DOHH2 (cell line): Measurements from ENCODE around the gene NUMB.

Experiments used
- EZH2phosphoT487 ChIP-seq: fragments of 200-600 bp; sonication (generic); IDR thresholded peaks from 2 replicates; pipeline ENCODE4 v1.6.1; 2017; ENCODE audit warnings: borderline replicate concordance, mild to moderate bottlenecking, antibody characterized with exemption, low read length, moderate library complexity, mixed read lengths
- TF ChIP-seq, protein P1 (sequence below): fragments of 200-600 bp; sonication (generic); IDR thresholded peaks from one replicate; pipeline ENCODE4 v1.5.1; 2014; ENCODE audit warnings: antibody characterized with exemption, mild to moderate bottlenecking, low read depth, low read length; ENCODE audit not compliant: poor library complexity, severe bottlenecking

DNA sequence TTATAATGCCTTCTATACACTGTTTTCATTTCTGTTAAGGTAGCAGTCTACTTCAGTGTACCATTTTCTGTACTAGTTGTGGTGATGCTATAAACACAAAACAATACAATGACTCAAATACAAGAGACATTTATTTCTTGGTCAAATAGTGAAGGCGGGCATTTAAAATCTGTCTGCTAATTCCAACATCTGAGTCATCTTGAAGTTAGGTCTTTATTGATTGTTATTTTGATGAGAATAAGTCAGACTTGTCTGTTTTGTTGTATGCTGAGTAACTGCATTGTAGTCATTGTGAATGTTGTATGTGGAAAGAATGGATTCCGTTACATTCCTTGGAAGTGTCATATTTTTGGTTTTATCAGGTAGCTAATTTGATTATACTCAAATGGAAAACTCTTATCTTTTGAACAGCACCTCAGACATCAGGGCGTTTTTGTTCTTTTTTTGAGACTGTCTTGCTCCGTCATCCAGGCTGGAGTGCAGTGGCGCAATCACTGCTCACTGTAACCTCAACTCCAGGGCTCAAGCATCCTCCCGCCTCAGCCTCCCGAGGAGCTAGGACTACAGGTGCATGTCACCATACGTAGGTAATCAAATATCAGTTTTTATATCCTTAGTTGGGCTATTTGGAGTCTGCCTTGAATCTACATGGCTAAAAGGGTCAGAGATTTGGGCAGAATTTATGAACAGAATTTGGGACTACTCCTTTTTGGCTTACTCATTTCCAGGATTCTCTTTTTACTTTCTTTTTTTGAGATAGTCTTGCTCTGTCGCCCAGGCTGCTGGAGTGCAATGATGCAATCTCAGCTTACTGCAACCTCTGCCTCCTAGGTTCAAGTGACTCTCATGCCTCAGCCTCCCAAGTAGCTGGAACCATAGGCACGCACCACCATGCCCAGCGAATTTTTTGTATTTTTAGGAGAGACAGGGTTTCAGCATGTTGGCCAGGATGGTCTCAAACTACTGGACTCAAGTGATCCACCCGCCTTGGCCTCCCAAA lies 164.3 kb downstream of the NUMB start:
- TF ChIP-seq, protein P1, sequence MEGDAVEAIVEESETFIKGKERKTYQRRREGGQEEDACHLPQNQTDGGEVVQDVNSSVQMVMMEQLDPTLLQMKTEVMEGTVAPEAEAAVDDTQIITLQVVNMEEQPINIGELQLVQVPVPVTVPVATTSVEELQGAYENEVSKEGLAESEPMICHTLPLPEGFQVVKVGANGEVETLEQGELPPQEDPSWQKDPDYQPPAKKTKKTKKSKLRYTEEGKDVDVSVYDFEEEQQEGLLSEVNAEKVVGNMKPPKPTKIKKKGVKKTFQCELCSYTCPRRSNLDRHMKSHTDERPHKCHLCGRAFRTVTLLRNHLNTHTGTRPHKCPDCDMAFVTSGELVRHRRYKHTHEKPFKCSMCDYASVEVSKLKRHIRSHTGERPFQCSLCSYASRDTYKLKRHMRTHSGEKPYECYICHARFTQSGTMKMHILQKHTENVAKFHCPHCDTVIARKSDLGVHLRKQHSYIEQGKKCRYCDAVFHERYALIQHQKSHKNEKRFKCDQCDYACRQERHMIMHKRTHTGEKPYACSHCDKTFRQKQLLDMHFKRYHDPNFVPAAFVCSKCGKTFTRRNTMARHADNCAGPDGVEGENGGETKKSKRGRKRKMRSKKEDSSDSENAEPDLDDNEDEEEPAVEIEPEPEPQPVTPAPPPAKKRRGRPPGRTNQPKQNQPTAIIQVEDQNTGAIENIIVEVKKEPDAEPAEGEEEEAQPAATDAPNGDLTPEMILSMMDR, result no peak
- TF ChIP-seq EZH2phosphoT487, result no peak
